Upper lobe of right lung (tissue), 1 donor: ENCODE measurements around the gene PTPRN2. TPM values are rescaled to one million over a fixed set of nuclear protein-coding genes. Genes with fewer than 3 reads are reported as not detected.
"Not testable (repeated sequence)": the region's sequence is repeated elsewhere in the genome, so short reads cannot be mapped to it uniquely, and the experiment has no call there.

Source experiments
- ATAC-seq: fragments of 200-7000 bp; cut with Tn5 transposase; one replicate; pipeline ENCODE4 v1.9.1; 2020; ENCODE audit warnings: mild to moderate bottlenecking, moderate library complexity
- DNase-seq: peaks from one replicate; pipeline ENCODE4 v3.0.0-alpha.2; 2020
- H3K27ac ChIP-seq: fragments of 200-600 bp; one replicate; pipeline ENCODE4 v1.8.0; 2022
- H3K27me3 ChIP-seq: fragments of 200-600 bp; one replicate; pipeline ENCODE4 v1.8.0; 2022; ENCODE audit warnings: mild to moderate bottlenecking
- H3K36me3 ChIP-seq: fragments of 200-600 bp; one replicate; pipeline ENCODE4 v1.8.0; 2022
- H3K4me1 ChIP-seq: fragments of 200-600 bp; one replicate; pipeline ENCODE4 v1.8.0; 2022
- H3K4me3 ChIP-seq: fragments of 200-600 bp; one replicate; pipeline ENCODE4 v1.8.0; 2022; ENCODE audit warnings: mild to moderate bottlenecking
- H3K9me3 ChIP-seq: fragments of 200-600 bp; one replicate; pipeline ENCODE4 v1.8.0; 2022
- CTCF ChIP-seq: fragments of 200-600 bp; IDR thresholded peaks from one replicate; pipeline ENCODE4 v1.8.0; 2022; ENCODE audit warnings: antibody characterized with exemption
- intact Hi-C: fragments of 100-400 bp; cut with DNase I; formaldehyde crosslinking; loops from one replicate; pipeline ENCODE4 v1.11.0; 2022
- total RNA-seq: library from RNA; stranded (reverse); fragmentation: NEBNext Ultra II Directional; extraction: Animal tissue kit (Norgen Biotek cat#: 25700); gene quantifications from one replicate; pipeline ENCODE4 v1.2.1, GENCODE V29; 2021
- donor health status: DM: no; HTN: yes; CAD: no; lungs with severe emphysema.

Gene PTPRN2
- total RNA-seq, 1 donor from 2014 or later = 4.9 TPM

GRCh38 chr7:157904866-157905570 is 682.6 kb downstream of the PTPRN2 start:
- TF ChIP-seq CTCF = no peak
- H3K9me3 ChIP-seq = no peaks in the 10 kb centered on the region
- no peaks in the 10 kb centered on the region for H3K4me1 ChIP-seq
- no peaks in the 10 kb centered on the region for H3K27me3 ChIP-seq
- ATAC-seq = no peak
- H3K36me3 ChIP-seq = no peaks in the 10 kb centered on the region
- DNase-seq = no peak
- intact Hi-C loops = no loop called here
- H3K4me3 ChIP-seq = no peak overlapping the region
- H3K27ac ChIP-seq = no peak overlapping the region

GRCh38 chr7:157904211-157904865 is 683.3 kb downstream of the PTPRN2 start:
- no peaks in the 10 kb centered on the region for H3K4me1 ChIP-seq
- no peaks in the 10 kb centered on the region for H3K36me3 ChIP-seq
- H3K4me3 ChIP-seq = no peak overlapping the region
- TF ChIP-seq CTCF = no peak
- H3K9me3 ChIP-seq = no peaks in the 10 kb centered on the region
- H3K27ac ChIP-seq = no peak overlapping the region
- ATAC-seq = no peak
- intact Hi-C loops = no loop called here
- DNase-seq = no peak
- H3K27me3 ChIP-seq = no peaks in the 10 kb centered on the region

DNA sequence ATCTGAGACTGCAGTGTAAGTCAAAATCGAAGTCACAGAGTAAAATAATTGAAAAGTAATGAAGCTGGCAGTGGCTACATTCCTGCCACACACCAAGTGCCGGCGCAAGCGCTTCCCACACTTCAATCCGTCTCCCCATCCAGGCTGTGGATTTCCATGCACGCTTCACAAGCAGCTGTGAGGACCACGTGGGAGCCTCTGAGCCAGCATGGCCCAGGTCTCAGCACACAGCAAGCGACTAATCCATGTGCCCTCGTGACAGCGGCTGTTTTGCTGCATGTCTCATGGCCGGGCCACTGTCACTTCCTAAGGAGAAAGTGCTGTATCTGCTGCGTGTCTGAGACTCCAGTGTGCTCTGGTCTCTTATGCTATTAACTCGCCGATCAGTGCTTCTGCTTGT is 683.9 kb downstream of the PTPRN2 start:
- intact Hi-C loops = no loop called here
- no peak for TF ChIP-seq CTCF
- Histone ChIP-seq H3K36me3 (no peaks in the 10 kb centered on the region), H3K27ac (no peak overlapping the region), H3K27me3 (no peaks in the 10 kb centered on the region), H3K4me3 (no peak overlapping the region), H3K4me1 (no peaks in the 10 kb centered on the region), H3K9me3 (no peaks in the 10 kb centered on the region)
- ATAC-seq (no peak), DNase-seq (no peak)

DNA sequence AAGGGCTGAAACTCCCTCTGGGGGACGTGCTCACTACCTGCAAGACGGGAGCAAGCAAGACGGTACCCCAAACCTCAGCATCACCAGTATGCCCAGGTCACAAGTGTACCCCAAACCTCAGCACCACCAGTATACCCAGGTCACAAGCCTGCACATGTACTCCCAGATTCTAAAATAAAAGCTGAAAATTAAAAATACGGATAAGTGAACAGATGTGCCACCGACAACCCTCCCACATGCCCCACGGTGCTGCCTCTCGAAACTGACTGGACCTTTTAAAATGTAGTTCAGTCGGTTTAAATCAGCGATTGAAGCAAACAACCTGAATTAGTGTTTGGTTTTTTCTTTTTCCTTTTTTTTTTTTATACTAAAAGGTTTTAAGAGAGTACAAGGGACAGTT is 684.3 kb downstream of the PTPRN2 start:
- Histone ChIP-seq H3K9me3 (no peaks in the 10 kb centered on the region), H3K36me3 (no peaks in the 10 kb centered on the region), H3K27me3 (no peaks in the 10 kb centered on the region), H3K27ac (no peak overlapping the region), H3K4me1 (no peaks in the 10 kb centered on the region), H3K4me3 (no peak overlapping the region)
- DNase-seq = no peak
- intact Hi-C loops = no loop called here
- ATAC-seq = no peak
- no peak for TF ChIP-seq CTCF

DNA sequence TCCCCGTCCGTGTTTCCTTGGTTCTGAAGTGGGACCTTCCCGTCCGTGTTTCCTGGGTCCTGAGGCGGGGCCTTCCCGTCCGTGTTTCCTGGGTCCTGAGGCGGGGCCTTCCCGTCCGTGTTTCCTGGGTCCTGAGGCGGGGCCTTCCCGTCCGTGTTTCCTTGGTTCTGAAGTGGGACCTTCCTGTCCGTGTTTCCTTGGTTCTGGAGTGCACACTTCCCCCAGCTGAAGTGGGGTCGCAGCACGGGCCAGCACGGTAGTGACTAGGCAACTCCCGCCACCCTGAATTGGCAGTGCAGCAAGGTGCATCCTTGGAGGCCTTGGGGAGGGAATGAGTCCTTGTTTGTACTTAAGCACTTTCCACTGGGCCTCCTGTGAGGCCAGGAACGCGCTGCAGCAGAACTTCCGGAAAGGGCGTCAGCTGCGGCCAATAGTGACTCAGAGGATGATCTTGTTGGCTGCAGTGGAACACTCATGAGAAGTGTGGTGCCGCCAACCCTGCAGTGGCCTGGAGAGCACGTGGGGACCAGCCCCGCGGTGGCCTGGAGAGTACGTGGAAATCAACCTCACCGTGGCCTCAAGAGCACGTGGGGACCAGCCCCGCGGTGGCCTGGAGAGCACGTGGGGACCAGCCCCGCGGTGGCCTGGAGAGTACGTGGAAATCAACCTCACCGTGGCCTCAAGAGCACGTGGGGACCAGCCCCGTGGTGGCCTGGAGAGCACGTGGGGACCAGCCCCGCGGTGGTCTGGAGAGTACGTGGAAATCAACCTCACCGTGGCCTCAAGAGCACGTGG is 685.6 kb downstream of the PTPRN2 start:
- H3K36me3 ChIP-seq, H3K27me3 ChIP-seq, ATAC-seq, H3K27ac ChIP-seq, intact Hi-C loops, H3K9me3 ChIP-seq, DNase-seq, H3K4me1 ChIP-seq, H3K4me3 ChIP-seq: not testable (repeated sequence)

DNA sequence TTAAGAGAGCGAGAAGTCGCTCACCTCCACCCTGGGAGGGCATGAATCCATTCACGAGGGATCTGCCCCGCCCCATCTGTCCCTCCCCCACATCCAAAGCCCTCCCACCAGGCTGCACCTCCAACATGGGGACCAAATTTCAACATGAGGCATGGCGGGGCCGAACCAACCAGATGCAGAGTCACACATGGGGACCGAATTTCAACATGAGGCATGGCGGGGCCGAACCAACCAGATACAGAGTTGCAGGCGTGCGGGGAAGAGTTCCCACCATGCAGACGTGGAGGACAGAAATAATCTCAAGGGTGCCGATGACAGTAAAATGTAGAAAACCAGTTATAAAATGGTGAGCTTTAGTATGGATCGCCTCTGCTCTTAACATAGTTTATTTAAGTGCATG is 686.5 kb downstream of the PTPRN2 start:
- TF ChIP-seq CTCF = no peak
- H3K36me3 ChIP-seq = no peaks in the 10 kb centered on the region
- H3K9me3 ChIP-seq = no peaks in the 10 kb centered on the region
- ATAC-seq = no peak
- no peaks in the 10 kb centered on the region for H3K4me1 ChIP-seq
- H3K27me3 ChIP-seq = no peaks in the 10 kb centered on the region
- no peak overlapping the region for H3K27ac ChIP-seq
- DNase-seq = no peak
- H3K4me3 ChIP-seq = no peak overlapping the region
- intact Hi-C loops = no loop called here
